ENCODE data around the gene KRT86. TPM values are rescaled to one million over a fixed set of nuclear protein-coding genes. Genes with fewer than 3 reads are reported as not detected.

The KRT86 gene
- polyA plus RNA-seq, 1 donor (not counting 4 experiments of a cell fraction or from before 2014, with no cell fraction given): not detected

DNA sequence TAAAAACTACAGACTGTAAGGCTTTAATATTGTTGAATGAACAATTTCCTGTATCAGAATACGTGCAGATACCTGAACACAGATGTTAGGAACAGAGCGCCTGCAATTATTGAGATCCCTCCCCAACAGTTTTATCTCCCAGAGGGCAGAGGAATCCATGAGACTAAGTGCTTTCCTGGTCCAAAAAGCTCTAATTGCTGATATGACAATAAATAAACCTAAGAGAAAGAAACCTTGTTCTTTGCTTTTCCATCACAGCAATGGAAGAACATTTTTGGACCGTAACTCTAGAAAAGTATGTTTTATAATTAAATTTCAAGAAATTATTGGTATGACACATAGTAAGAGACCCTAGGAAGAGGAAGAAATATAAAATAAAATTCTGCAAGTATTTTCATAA is 59.7 kb downstream of the KRT86 start:
- Histone ChIP-seq H4K20me1 (ENCODE audit: control insufficient read depth, extremely low read depth, insufficient read depth, low read length) (no peaks in the 10 kb centered on the region), H3K9me1 (ENCODE audit: control insufficient read depth, extremely low read depth, insufficient read depth, low read length) (no peaks in the 10 kb centered on the region)

DNA sequence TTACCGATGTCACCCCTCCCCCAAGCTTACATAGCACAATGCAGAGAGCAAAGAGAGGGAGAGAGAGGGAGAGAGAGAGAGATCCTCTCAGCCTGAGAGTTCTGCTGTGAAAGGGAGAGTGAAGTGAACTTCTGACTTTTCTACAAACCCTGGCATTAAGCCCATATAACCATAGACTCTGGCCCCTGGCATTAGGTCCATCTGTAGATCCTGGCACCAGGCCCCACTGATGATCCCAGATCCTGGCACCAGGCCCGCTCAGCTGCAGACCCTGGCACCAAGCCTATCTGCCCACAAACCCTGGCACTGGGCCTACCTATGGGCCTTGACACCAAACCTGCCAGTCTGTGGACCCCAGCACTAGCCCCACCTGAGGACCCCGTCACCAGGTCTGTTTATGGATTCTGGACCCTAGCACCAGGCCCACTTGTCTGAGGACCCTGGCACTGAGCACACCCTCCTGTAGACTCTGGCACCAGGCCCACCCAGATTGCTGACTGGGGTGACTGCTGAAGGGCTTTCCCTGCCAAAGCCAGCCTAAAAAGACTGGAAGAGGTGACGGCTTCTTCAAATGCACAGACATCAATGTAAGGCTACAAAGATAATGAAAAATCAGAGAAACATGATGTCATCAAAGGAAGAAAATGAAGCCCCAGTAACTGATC is 61.3 kb downstream of the KRT86 start:
- H3K9me3 ChIP-seq (ENCODE audit: control insufficient read depth, low read depth, low read length): no peaks in the 10 kb centered on the region
- H3K4me2 ChIP-seq (ENCODE audit: control insufficient read depth, extremely low read depth, insufficient read depth, low read depth, low read length): no peak overlapping the region
- no peak for FAIRE-seq

More for the DNA sequence above, 59.7 kb downstream of the KRT86 start:
- Histone ChIP-seq H3K79me2 (ENCODE audit: control insufficient read depth, insufficient read depth, low read length) (no peaks in the 10 kb centered on the region), H3K27me3 (ENCODE audit: control insufficient read depth, extremely low read depth, insufficient read depth, low read length) (no peaks in the 10 kb centered on the region), H3K4me2 (ENCODE audit: control insufficient read depth, extremely low read depth, insufficient read depth, low read depth, low read length) (no peak overlapping the region), H3K9ac (ENCODE audit: control insufficient read depth, extremely low read depth, insufficient read depth, low read length) (no peak overlapping the region), H3K36me3 (ENCODE audit: control insufficient read depth in 2 of 2, extremely low read depth in 1 of 2, insufficient read depth in 2 of 2, low read length in 2 of 2) (no peaks in the 10 kb centered on the region), H2AFZ (ENCODE audit: control insufficient read depth, low read length) (no peak overlapping the region), H3K4me3 (ENCODE audit: control insufficient read depth in 2 of 3, extremely low read depth in 1 of 3, insufficient read depth in 2 of 3, low read depth in 1 of 3, low read length in 3 of 3) (no peak overlapping the region), H3K9me3 (ENCODE audit: control insufficient read depth, low read depth, low read length) (no peaks in the 10 kb centered on the region), H3K27ac (ENCODE audit: control insufficient read depth, insufficient read depth, low read length) (no peak overlapping the region), H3K4me1 (ENCODE audit: control insufficient read depth, extremely low read depth, insufficient read depth, low read length) (peaks cover 12% of the 10 kb centered on the region)
- dilution Hi-C loops (cut with MboI; ENCODE audit: extremely low pct_ligation_motif_present, low sequenced_read_pairs): no loop called here
- DNase-seq (ENCODE audit: low read depth, low spot score) (no peak), FAIRE-seq (no peak)
- no peak for TF ChIP-seq EZH2 (IDR thresholded peaks at IDR 0.05; ENCODE audit: low read length)
- TF ChIP-seq, protein P1, sequence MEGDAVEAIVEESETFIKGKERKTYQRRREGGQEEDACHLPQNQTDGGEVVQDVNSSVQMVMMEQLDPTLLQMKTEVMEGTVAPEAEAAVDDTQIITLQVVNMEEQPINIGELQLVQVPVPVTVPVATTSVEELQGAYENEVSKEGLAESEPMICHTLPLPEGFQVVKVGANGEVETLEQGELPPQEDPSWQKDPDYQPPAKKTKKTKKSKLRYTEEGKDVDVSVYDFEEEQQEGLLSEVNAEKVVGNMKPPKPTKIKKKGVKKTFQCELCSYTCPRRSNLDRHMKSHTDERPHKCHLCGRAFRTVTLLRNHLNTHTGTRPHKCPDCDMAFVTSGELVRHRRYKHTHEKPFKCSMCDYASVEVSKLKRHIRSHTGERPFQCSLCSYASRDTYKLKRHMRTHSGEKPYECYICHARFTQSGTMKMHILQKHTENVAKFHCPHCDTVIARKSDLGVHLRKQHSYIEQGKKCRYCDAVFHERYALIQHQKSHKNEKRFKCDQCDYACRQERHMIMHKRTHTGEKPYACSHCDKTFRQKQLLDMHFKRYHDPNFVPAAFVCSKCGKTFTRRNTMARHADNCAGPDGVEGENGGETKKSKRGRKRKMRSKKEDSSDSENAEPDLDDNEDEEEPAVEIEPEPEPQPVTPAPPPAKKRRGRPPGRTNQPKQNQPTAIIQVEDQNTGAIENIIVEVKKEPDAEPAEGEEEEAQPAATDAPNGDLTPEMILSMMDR (optimal IDR thresholded peaks at IDR 0.05 in 1 of 3, IDR thresholded peaks at IDR 0.05 in 1 of 3, conservative IDR thresholded peaks at IDR 0.05 in 1 of 3; ENCODE audit: extremely low read depth in 1 of 3, insufficient read depth in 2 of 3, low read length in 3 of 3): no peak

More for the DNA sequence above, 61.3 kb downstream of the KRT86 start:
- H3K27ac ChIP-seq (ENCODE audit: control insufficient read depth, insufficient read depth, low read length): no peak overlapping the region
- H3K79me2 ChIP-seq (ENCODE audit: control insufficient read depth, insufficient read depth, low read length): no peaks in the 10 kb centered on the region
- no peak overlapping the region for H3K9ac ChIP-seq (ENCODE audit: control insufficient read depth, extremely low read depth, insufficient read depth, low read length)
- no peaks in the 10 kb centered on the region for H3K9me1 ChIP-seq (ENCODE audit: control insufficient read depth, extremely low read depth, insufficient read depth, low read length)
- no peak overlapping the region for H2AFZ ChIP-seq (ENCODE audit: control insufficient read depth, low read length)
- dilution Hi-C loops (cut with MboI; ENCODE audit: extremely low pct_ligation_motif_present, low sequenced_read_pairs): no loop called here
- no peak for TF ChIP-seq EZH2 (IDR thresholded peaks at IDR 0.05; ENCODE audit: low read length)
- TF ChIP-seq, protein P1 (optimal IDR thresholded peaks at IDR 0.05 in 1 of 3, IDR thresholded peaks at IDR 0.05 in 1 of 3, conservative IDR thresholded peaks at IDR 0.05 in 1 of 3; ENCODE audit: extremely low read depth in 1 of 3, insufficient read depth in 2 of 3, low read length in 3 of 3): no peak
- no peaks in the 10 kb centered on the region for H3K27me3 ChIP-seq (ENCODE audit: control insufficient read depth, extremely low read depth, insufficient read depth, low read length)
- DNase-seq (ENCODE audit: low read depth, low spot score): no peak
- no peaks in the 10 kb centered on the region for H4K20me1 ChIP-seq (ENCODE audit: control insufficient read depth, extremely low read depth, insufficient read depth, low read length)
- H3K4me1 ChIP-seq (ENCODE audit: control insufficient read depth, extremely low read depth, insufficient read depth, low read length): peaks cover 12% of the 10 kb centered on the region
- no peak overlapping the region for H3K4me3 ChIP-seq (ENCODE audit: control insufficient read depth in 2 of 3, extremely low read depth in 1 of 3, insufficient read depth in 2 of 3, low read depth in 1 of 3, low read length in 3 of 3)
- no peaks in the 10 kb centered on the region for H3K36me3 ChIP-seq (ENCODE audit: control insufficient read depth in 2 of 2, extremely low read depth in 1 of 2, insufficient read depth in 2 of 2, low read length in 2 of 2)

All from keratinocyte (primary cell).